ENCODE results near the gene RAF1.

The RAF1 gene

DNA sequence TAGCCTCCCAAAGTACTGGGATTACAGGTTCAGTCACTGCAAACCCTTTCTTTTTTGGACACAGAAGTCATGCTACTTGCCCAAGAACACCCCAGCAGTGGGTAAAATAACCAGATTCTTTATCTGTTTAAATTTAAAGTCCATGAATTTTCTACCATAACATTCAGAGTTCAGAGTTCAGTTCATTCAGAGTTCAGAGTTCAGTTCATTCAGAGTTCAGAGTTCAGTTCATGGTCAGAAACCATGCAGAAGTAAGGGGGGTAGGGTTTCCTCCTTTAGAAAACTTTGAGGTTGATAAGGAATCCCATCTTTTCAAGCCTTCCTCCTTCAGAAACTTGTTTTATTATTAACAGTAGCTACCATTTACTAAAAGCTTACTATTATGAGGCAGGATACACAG is 43.2 kb downstream of the RAF1 start:
- DNase-seq (ENCODE audit: extremely low spot score), result no peak
- CTCF ChIA-PET, result no interaction called here
- POLR2A ChIA-PET, result interaction anchor here (1.1 kb wide), 1 partner anchor 66 kb away, joined by 3 read pairs; no protein-coding TSS in a partner anchor
- TF ChIP-seq FOXA1 (IDR thresholded peaks at IDR 0.05) (no peak), SUZ12 (IDR thresholded peaks at IDR 0.05) (no peak), SP1 (IDR thresholded peaks at IDR 0.05) (no peak), ZNF384 (IDR thresholded peaks at IDR 0.05) (no peak), ELF4 (IDR thresholded peaks at IDR 0.05) (no peak), L3MBTL2 (conservative IDR thresholded peaks at IDR 0.05) (no peak)

DNA sequence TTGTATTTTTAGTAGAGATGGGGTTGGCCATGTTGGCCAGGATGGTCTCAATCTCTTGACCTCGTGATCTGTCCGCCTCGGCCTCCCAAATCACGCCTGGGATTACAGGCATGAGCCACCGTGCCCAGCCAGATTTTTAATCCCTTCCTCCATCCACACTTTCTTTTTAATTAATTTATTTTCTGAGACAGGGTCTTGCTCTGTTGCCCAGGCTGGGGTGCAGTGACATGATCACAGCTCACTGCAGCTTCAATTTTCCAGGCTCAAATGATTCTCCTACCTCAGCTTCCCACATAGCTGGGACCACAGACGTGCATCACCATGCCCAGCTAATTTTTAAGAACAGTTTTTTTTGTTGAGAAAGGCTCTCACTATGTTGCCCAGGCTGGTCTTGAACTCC is 43.6 kb downstream of the RAF1 start:
- TF ChIP-seq FOXM1 (IDR thresholded peaks at IDR 0.05; ENCODE audit: borderline replicate concordance) (no peak), HDGF (IDR thresholded peaks at IDR 0.05; ENCODE audit: borderline replicate concordance) (no peak), NFRKB (IDR thresholded peaks at IDR 0.05) (no peak), ARNT (IDR thresholded peaks at IDR 0.05) (no peak), ZNF384 (IDR thresholded peaks at IDR 0.05) (no peak), CTBP1 (IDR thresholded peaks at IDR 0.05; ENCODE audit: borderline replicate concordance) (no peak), ELF4 (IDR thresholded peaks at IDR 0.05) (no peak)
- ChIA-PET CTCF (no interaction called here), POLR2A (interaction anchor here (1.1 kb wide), 1 partner anchor 66 kb away, joined by 3 read pairs; no protein-coding TSS in a partner anchor)
- DNase-seq (ENCODE audit: extremely low spot score), result no peak

- ChIA-PET POLR2A (no interaction called here), CTCF (no interaction called here)
- TF ChIP-seq FOXA1 (IDR thresholded peaks at IDR 0.05) (no peak), NFRKB (IDR thresholded peaks at IDR 0.05) (no peak), HDGF (IDR thresholded peaks at IDR 0.05; ENCODE audit: borderline replicate concordance) (no peak), LEF1 (IDR thresholded peaks at IDR 0.05; ENCODE audit: borderline replicate concordance) (no peak), PKNOX1 (IDR thresholded peaks at IDR 0.05) (no peak), FOXM1 (IDR thresholded peaks at IDR 0.05; ENCODE audit: borderline replicate concordance) (no peak), TARDBP (IDR thresholded peaks at IDR 0.05) (no peak), CTBP1 (IDR thresholded peaks at IDR 0.05; ENCODE audit: borderline replicate concordance) (no peak), FOXK2 (IDR thresholded peaks at IDR 0.05) (no peak), L3MBTL2 (conservative IDR thresholded peaks at IDR 0.05) (no peak), SUZ12 (IDR thresholded peaks at IDR 0.05) (no peak), SP1 (IDR thresholded peaks at IDR 0.05) (no peak), ZNF384 (IDR thresholded peaks at IDR 0.05) (no peak)
- no peak for DNase-seq (ENCODE audit: extremely low spot score)
Measured at GRCh38 chr3:12618426-12618825, 45.5 kb downstream of the RAF1 start.

GRCh38 chr3:12615266-12615665 is 48.7 kb downstream of the RAF1 start:
- CTCF ChIA-PET, result no interaction called here
- no peak for DNase-seq (ENCODE audit: extremely low spot score)
- POLR2A ChIA-PET, result no interaction called here
- TF ChIP-seq LEF1 (IDR thresholded peaks at IDR 0.05; ENCODE audit: borderline replicate concordance) (no peak), ELF4 (IDR thresholded peaks at IDR 0.05) (no peak), L3MBTL2 (conservative IDR thresholded peaks at IDR 0.05) (no peak), NFRKB (IDR thresholded peaks at IDR 0.05) (no peak), SP1 (IDR thresholded peaks at IDR 0.05) (no peak), ZNF384 (IDR thresholded peaks at IDR 0.05) (no peak), SUZ12 (IDR thresholded peaks at IDR 0.05) (no peak), BHLHE40 (IDR thresholded peaks at IDR 0.05; ENCODE audit: borderline replicate concordance) (no peak), HDGF (IDR thresholded peaks at IDR 0.05; ENCODE audit: borderline replicate concordance) (no peak), TARDBP (IDR thresholded peaks at IDR 0.05) (no peak)

DNA sequence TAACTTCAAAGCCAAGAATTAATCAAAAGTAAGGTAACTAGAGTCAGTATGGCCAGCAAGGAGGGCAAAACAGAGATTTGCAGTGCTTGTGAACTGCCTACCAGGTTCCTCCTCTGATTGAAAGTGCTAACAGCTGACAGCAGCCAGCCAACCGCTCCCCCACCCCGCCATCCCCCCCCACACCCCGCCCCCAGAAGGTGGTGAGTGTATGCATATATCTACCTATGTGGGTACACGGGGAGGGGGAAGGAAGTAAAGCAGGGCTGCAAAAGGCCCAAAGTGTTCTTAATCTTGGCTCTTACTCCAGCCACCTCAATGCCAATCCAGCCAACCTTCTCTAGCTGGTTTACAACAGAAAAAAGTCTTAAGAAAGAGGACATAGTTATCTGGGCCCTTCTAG is 50.7 kb downstream of the RAF1 start:
- POLR2A ChIA-PET, result no interaction called here

GRCh38 chr3:12612514-12613226 is 51.2 kb downstream of the RAF1 start:
- ChIA-PET CTCF (no interaction called here), POLR2A (no interaction called here)
- no peak for DNase-seq (ENCODE audit: extremely low spot score)
- no peak for TF ChIP-seq BHLHE40 (IDR thresholded peaks at IDR 0.05; ENCODE audit: borderline replicate concordance)
- TF ChIP-seq CTBP1 (IDR thresholded peaks at IDR 0.05; ENCODE audit: borderline replicate concordance), result no peak
- no peak for TF ChIP-seq FOXM1 (IDR thresholded peaks at IDR 0.05; ENCODE audit: borderline replicate concordance)
- TF ChIP-seq L3MBTL2 (conservative IDR thresholded peaks at IDR 0.05), result no peak
- no peak for TF ChIP-seq PKNOX1 (IDR thresholded peaks at IDR 0.05)
- TF ChIP-seq NFRKB (IDR thresholded peaks at IDR 0.05), result no peak
- no peak for TF ChIP-seq ARNT (IDR thresholded peaks at IDR 0.05)
- no peak for TF ChIP-seq SUZ12 (IDR thresholded peaks at IDR 0.05)
- no peak for TF ChIP-seq TARDBP (IDR thresholded peaks at IDR 0.05)
- TF ChIP-seq FOXA1 (IDR thresholded peaks at IDR 0.05), result no peak
- no peak for TF ChIP-seq ZNF384 (IDR thresholded peaks at IDR 0.05)
- no peak for TF ChIP-seq LEF1 (IDR thresholded peaks at IDR 0.05; ENCODE audit: borderline replicate concordance)
- no peak for TF ChIP-seq ELF4 (IDR thresholded peaks at IDR 0.05)
- no peak for TF ChIP-seq SP1 (IDR thresholded peaks at IDR 0.05)
- TF ChIP-seq FOXK2 (IDR thresholded peaks at IDR 0.05), result no peak
- TF ChIP-seq HDGF (IDR thresholded peaks at IDR 0.05; ENCODE audit: borderline replicate concordance), result no peak

More for the DNA sequence above, 50.7 kb downstream of the RAF1 start:
- CTCF ChIA-PET, result no interaction called here
- TF ChIP-seq ELF4 (IDR thresholded peaks at IDR 0.05), result no peak
- TF ChIP-seq PKNOX1 (IDR thresholded peaks at IDR 0.05), result no peak
- no peak for TF ChIP-seq FOXM1 (IDR thresholded peaks at IDR 0.05; ENCODE audit: borderline replicate concordance)
- no peak for TF ChIP-seq NFRKB (IDR thresholded peaks at IDR 0.05)
- TF ChIP-seq TARDBP (IDR thresholded peaks at IDR 0.05), result no peak
- no peak for TF ChIP-seq BHLHE40 (IDR thresholded peaks at IDR 0.05; ENCODE audit: borderline replicate concordance)
- TF ChIP-seq CTBP1 (IDR thresholded peaks at IDR 0.05; ENCODE audit: borderline replicate concordance), result no peak
- no peak for TF ChIP-seq HDGF (IDR thresholded peaks at IDR 0.05; ENCODE audit: borderline replicate concordance)
- TF ChIP-seq ARNT (IDR thresholded peaks at IDR 0.05), result no peak
- no peak for TF ChIP-seq SUZ12 (IDR thresholded peaks at IDR 0.05)
- TF ChIP-seq L3MBTL2 (conservative IDR thresholded peaks at IDR 0.05), result no peak
- no peak for TF ChIP-seq SP1 (IDR thresholded peaks at IDR 0.05)
- no peak for TF ChIP-seq FOXK2 (IDR thresholded peaks at IDR 0.05)
- TF ChIP-seq LEF1 (IDR thresholded peaks at IDR 0.05; ENCODE audit: borderline replicate concordance), result no peak
- no peak for TF ChIP-seq FOXA1 (IDR thresholded peaks at IDR 0.05)
- no peak for DNase-seq (ENCODE audit: extremely low spot score)

Measured in HEK293T (cell line).